H1 (cell line): Measurements from ENCODE around the gene FBXL16. TPM values are rescaled to one million over a fixed set of nuclear protein-coding genes. Genes with fewer than 3 reads are reported as not detected.

ENCODE experiments used
- BRCA1 ChIP-seq: IDR thresholded peaks from 2 replicates; pipeline ENCODE4 v1.6.1; 2012; ENCODE audit warnings: low read depth, low read length, improper control_type of control experiment
- CHD2 ChIP-seq: IDR thresholded peaks from 2 replicates; pipeline ENCODE4 v1.6.1; 2012; ENCODE audit warnings: low read length, improper control_type of control experiment
- CREB1 ChIP-seq: IDR thresholded peaks from 2 replicates; pipeline ENCODE4 v1.6.1; 2012; ENCODE audit warnings: inconsistent platforms
- CTBP2 ChIP-seq: IDR thresholded peaks from 2 replicates; pipeline ENCODE4 v1.7.0; 2011; ENCODE audit warnings: borderline replicate concordance, mild to moderate bottlenecking, moderate library complexity, mixed read lengths, low read length; ENCODE audit not compliant: insufficient read depth, insufficient read length
- GABPA ChIP-seq: IDR thresholded peaks from 2 replicates; pipeline ENCODE4 v1.6.1; 2011; ENCODE audit warnings: mild to moderate bottlenecking, low read length, moderate library complexity, borderline replicate concordance; ENCODE audit not compliant: insufficient read depth
- RAD21 ChIP-seq, 2 experiments: IDR thresholded peaks in 1 of 2; conservative IDR thresholded peaks in 1 of 2; 2 replicates each; pipeline ENCODE4 v1.6.1; 2011; ENCODE audit warnings: low read depth in 2 of 2, low read length in 2 of 2, improper control_type of control experiment in 1 of 2, inconsistent platforms in 1 of 2, mild to moderate bottlenecking in 1 of 2, moderate library complexity in 1 of 2
- RBBP5 ChIP-seq: IDR thresholded peaks from 2 replicates; pipeline ENCODE4 v1.7.1; 2012; ENCODE audit warnings: low read depth, mild to moderate bottlenecking, inconsistent platforms, low read length, moderate library complexity, borderline replicate concordance
- TEAD4 ChIP-seq: IDR thresholded peaks from 2 replicates; pipeline ENCODE4 v1.6.1; 2012; ENCODE audit warnings: low read depth, low read length, inconsistent platforms, mixed read lengths
- ZNF274 ChIP-seq: IDR thresholded peaks from 2 replicates; pipeline ENCODE4 v1.7.0; 2012; ENCODE audit warnings: low read length, borderline replicate concordance; ENCODE audit errors: extremely low read depth
- polyA plus RNA-seq, 7 experiments: library from polyadenylated mRNA; depleted of rRNA in 3 of 7; stranded (reverse) in 5 of 7; unstranded in 2 of 7; fragments of >200 nt in 5 of 7; fragments of 200-250 nt in 2 of 7; gene quantifications; 1 replicate in 5 of 7; 2 replicates in 1 of 7; 4 replicates in 1 of 7; pipeline versions ENCODE4 v1.2.1 to v1.2.3, GENCODE V29; 2011 to 2013; ENCODE audit warnings: missing spikeins in 2 of 7, mixed read lengths in 2 of 7
- total RNA-seq: library from RNA; stranded (reverse); fragmentation: NEBNext Ultra II Directional; extraction: Animal tissue kit (Norgen Biotek cat#: 25700); gene quantifications from 2 replicates; pipeline ENCODE4 v1.2.1, GENCODE V29; 2021
- TF ChIP-seq, protein P1 (sequence below): fragments of 300-600 bp; sonication (generic); IDR thresholded peaks from 2 replicates; pipeline ENCODE4 v1.7.1; 2012; ENCODE audit warnings: low read length, moderate library complexity, mild to moderate bottlenecking, inconsistent platforms; ENCODE audit not compliant: insufficient replicate concordance

FBXL16 gene
- total and polyA plus RNA-seq, 2 of the 8 experiments (the other 6 are each of a cell fraction or from before 2014, with no cell fraction given), result 12.5 to 12.8 TPM

GRCh38 chr16:722835-723633, 17.4 kb upstream of the FBXL16 start (continued):
- TF ChIP-seq, protein P1, sequence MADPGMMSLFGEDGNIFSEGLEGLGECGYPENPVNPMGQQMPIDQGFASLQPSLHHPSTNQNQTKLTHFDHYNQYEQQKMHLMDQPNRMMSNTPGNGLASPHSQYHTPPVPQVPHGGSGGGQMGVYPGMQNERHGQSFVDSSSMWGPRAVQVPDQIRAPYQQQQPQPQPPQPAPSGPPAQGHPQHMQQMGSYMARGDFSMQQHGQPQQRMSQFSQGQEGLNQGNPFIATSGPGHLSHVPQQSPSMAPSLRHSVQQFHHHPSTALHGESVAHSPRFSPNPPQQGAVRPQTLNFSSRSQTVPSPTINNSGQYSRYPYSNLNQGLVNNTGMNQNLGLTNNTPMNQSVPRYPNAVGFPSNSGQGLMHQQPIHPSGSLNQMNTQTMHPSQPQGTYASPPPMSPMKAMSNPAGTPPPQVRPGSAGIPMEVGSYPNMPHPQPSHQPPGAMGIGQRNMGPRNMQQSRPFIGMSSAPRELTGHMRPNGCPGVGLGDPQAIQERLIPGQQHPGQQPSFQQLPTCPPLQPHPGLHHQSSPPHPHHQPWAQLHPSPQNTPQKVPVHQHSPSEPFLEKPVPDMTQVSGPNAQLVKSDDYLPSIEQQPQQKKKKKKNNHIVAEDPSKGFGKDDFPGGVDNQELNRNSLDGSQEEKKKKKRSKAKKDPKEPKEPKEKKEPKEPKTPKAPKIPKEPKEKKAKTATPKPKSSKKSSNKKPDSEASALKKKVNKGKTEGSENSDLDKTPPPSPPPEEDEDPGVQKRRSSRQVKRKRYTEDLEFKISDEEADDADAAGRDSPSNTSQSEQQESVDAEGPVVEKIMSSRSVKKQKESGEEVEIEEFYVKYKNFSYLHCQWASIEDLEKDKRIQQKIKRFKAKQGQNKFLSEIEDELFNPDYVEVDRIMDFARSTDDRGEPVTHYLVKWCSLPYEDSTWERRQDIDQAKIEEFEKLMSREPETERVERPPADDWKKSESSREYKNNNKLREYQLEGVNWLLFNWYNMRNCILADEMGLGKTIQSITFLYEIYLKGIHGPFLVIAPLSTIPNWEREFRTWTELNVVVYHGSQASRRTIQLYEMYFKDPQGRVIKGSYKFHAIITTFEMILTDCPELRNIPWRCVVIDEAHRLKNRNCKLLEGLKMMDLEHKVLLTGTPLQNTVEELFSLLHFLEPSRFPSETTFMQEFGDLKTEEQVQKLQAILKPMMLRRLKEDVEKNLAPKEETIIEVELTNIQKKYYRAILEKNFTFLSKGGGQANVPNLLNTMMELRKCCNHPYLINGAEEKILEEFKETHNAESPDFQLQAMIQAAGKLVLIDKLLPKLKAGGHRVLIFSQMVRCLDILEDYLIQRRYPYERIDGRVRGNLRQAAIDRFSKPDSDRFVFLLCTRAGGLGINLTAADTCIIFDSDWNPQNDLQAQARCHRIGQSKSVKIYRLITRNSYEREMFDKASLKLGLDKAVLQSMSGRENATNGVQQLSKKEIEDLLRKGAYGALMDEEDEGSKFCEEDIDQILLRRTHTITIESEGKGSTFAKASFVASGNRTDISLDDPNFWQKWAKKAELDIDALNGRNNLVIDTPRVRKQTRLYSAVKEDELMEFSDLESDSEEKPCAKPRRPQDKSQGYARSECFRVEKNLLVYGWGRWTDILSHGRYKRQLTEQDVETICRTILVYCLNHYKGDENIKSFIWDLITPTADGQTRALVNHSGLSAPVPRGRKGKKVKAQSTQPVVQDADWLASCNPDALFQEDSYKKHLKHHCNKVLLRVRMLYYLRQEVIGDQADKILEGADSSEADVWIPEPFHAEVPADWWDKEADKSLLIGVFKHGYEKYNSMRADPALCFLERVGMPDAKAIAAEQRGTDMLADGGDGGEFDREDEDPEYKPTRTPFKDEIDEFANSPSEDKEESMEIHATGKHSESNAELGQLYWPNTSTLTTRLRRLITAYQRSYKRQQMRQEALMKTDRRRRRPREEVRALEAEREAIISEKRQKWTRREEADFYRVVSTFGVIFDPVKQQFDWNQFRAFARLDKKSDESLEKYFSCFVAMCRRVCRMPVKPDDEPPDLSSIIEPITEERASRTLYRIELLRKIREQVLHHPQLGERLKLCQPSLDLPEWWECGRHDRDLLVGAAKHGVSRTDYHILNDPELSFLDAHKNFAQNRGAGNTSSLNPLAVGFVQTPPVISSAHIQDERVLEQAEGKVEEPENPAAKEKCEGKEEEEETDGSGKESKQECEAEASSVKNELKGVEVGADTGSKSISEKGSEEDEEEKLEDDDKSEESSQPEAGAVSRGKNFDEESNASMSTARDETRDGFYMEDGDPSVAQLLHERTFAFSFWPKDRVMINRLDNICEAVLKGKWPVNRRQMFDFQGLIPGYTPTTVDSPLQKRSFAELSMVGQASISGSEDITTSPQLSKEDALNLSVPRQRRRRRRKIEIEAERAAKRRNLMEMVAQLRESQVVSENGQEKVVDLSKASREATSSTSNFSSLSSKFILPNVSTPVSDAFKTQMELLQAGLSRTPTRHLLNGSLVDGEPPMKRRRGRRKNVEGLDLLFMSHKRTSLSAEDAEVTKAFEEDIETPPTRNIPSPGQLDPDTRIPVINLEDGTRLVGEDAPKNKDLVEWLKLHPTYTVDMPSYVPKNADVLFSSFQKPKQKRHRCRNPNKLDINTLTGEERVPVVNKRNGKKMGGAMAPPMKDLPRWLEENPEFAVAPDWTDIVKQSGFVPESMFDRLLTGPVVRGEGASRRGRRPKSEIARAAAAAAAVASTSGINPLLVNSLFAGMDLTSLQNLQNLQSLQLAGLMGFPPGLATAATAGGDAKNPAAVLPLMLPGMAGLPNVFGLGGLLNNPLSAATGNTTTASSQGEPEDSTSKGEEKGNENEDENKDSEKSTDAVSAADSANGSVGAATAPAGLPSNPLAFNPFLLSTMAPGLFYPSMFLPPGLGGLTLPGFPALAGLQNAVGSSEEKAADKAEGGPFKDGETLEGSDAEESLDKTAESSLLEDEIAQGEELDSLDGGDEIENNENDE, result no peak
- TF ChIP-seq CTBP2 (no peak), RAD21 (IDR thresholded peaks at IDR 0.05 in 1 of 2, conservative IDR thresholded peaks at IDR 0.05 in 1 of 2; ENCODE audit: low read depth in 2 of 2, low read length in 2 of 2) (no peak), ZNF274 (no peak), RBBP5 (no peak), CREB1 (no peak), TEAD4 (no peak), BRCA1 (no peak), CHD2 (no peak), GABPA (no peak)
